ENCODE measurements around the gene APEH.

APEH gene

DNA sequence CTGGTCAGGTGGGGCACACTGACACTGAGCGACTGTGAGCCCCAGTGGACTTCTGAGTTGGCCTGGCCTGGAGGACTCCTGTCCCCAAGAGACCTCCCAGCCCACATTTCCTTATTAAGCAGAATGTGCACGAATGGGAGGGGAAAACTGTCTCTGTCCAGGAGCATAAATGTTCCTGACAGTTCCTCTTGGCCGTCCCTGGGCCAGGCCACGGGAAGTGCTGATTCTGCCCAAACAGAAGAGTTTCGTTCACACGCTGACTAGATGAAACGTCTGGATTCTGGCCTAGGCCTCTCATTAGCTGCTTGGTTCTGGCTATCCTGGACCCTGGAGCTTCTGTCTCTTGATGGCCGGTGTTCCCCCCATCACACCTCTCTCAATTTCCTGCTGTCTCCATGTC is 29.5 kb upstream of the APEH start:
- no peak overlapping the region for H2AFZ ChIP-seq (ENCODE audit: low read length)

DNA sequence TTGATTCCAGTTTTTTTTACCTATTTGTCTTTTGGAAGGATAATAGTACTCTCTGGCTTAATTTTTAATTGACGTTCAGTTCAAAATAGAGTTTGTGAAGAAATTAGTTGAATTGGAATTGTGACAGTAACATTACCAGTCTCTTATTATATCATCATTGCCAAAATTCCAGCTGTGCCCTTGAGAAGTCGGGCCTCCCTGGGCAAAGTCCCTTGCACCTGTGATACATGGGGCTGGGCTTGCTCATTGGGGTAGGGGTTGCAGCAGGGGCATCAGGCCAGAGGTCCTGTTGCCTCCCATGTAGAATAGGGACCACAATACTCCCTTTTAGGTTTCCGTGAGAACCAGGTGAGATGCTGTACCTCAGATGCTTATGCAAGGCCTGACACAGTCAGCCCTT is 27.9 kb upstream of the APEH start:
- H4K20me1 ChIP-seq (ENCODE audit: insufficient read depth, low read length, poor library complexity, severe bottlenecking), result no peaks in the 10 kb centered on the region
- H3K4me1 ChIP-seq (ENCODE audit: insufficient read depth, low read length, poor library complexity, severe bottlenecking), result peaks cover 39% of the 10 kb centered on the region
- H2AFZ ChIP-seq (ENCODE audit: low read length), result no peak overlapping the region
- no peaks in the 10 kb centered on the region for H3K36me3 ChIP-seq (ENCODE audit: insufficient read depth, low read length)
- no peaks in the 10 kb centered on the region for H3K27me3 ChIP-seq (ENCODE audit: insufficient read depth, low read length, poor library complexity, severe bottlenecking)
- H3K79me2 ChIP-seq (ENCODE audit: insufficient read depth, low read length), result no peaks in the 10 kb centered on the region
- no peak overlapping the region for H3K4me2 ChIP-seq (ENCODE audit: low read depth, low read length, poor library complexity, severe bottlenecking)
- no peaks in the 10 kb centered on the region for H3K9me3 ChIP-seq (ENCODE audit: insufficient read depth, low read depth, low read length)
- no peak overlapping the region for H3K4me3 ChIP-seq (ENCODE audit: low read length, poor library complexity, severe bottlenecking)
- no peaks in the 10 kb centered on the region for H3K9me2 ChIP-seq (replicated peaks; ENCODE audit: low read depth, low read length)
- H3F3A ChIP-seq (ENCODE audit: low read depth), result no peaks in the 10 kb centered on the region
- no peak overlapping the region for H3K9ac ChIP-seq (ENCODE audit: low read depth, low read length, poor library complexity, severe bottlenecking)
- TF ChIP-seq, protein P1, sequence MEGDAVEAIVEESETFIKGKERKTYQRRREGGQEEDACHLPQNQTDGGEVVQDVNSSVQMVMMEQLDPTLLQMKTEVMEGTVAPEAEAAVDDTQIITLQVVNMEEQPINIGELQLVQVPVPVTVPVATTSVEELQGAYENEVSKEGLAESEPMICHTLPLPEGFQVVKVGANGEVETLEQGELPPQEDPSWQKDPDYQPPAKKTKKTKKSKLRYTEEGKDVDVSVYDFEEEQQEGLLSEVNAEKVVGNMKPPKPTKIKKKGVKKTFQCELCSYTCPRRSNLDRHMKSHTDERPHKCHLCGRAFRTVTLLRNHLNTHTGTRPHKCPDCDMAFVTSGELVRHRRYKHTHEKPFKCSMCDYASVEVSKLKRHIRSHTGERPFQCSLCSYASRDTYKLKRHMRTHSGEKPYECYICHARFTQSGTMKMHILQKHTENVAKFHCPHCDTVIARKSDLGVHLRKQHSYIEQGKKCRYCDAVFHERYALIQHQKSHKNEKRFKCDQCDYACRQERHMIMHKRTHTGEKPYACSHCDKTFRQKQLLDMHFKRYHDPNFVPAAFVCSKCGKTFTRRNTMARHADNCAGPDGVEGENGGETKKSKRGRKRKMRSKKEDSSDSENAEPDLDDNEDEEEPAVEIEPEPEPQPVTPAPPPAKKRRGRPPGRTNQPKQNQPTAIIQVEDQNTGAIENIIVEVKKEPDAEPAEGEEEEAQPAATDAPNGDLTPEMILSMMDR (conservative IDR thresholded peaks at IDR 0.05; ENCODE audit: low read length), result no peak
- no peak for TF ChIP-seq EZH2phosphoT487 (IDR thresholded peaks at IDR 0.05; ENCODE audit: borderline replicate concordance)

More for the DNA sequence above, 29.5 kb upstream of the APEH start:
- H3K36me3 ChIP-seq (ENCODE audit: insufficient read depth, low read length), result no peaks in the 10 kb centered on the region
- no peaks in the 10 kb centered on the region for H3K27me3 ChIP-seq (ENCODE audit: insufficient read depth, low read length, poor library complexity, severe bottlenecking)
- no peaks in the 10 kb centered on the region for H3K9me2 ChIP-seq (replicated peaks; ENCODE audit: low read depth, low read length)
- H3K79me2 ChIP-seq (ENCODE audit: insufficient read depth, low read length), result no peaks in the 10 kb centered on the region
- H3K4me2 ChIP-seq (ENCODE audit: low read depth, low read length, poor library complexity, severe bottlenecking), result no peak overlapping the region
- peaks cover 27% of the 10 kb centered on the region for H3K4me1 ChIP-seq (ENCODE audit: insufficient read depth, low read length, poor library complexity, severe bottlenecking)
- TF ChIP-seq, protein P1 (conservative IDR thresholded peaks at IDR 0.05; ENCODE audit: low read length), result no peak
- TF ChIP-seq EZH2phosphoT487 (IDR thresholded peaks at IDR 0.05; ENCODE audit: borderline replicate concordance), result no peak
- no peak overlapping the region for H3K4me3 ChIP-seq (ENCODE audit: low read length, poor library complexity, severe bottlenecking)
- H3K9me3 ChIP-seq (ENCODE audit: insufficient read depth, low read depth, low read length), result no peaks in the 10 kb centered on the region
- H3F3A ChIP-seq (ENCODE audit: low read depth), result no peaks in the 10 kb centered on the region
- H3K9ac ChIP-seq (ENCODE audit: low read depth, low read length, poor library complexity, severe bottlenecking), result no peak overlapping the region
- no peaks in the 10 kb centered on the region for H4K20me1 ChIP-seq (ENCODE audit: insufficient read depth, low read length, poor library complexity, severe bottlenecking)

DNA sequence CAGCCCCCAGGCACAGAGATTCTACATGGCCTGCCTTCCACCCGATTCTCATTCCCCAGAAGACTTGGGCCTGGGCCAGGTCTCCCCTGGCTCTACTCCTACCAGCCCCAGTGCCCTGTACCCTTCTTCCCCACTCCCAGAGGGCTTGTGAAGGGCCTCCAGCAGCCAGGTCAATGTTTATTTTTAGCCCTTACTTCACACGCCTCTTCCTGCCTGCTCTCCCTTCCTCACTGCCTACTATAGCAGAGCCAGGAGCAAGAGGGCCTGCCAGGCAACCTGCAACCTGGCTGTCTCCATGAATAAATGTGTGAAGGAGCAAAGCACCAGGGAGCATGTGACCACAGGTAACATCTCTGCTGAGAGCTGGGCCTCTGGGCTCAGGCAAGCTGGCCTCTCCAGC is 26.4 kb upstream of the APEH start:
- peak overlapping the region; percentile 76 for H3K9ac ChIP-seq (ENCODE audit: low read depth, low read length, poor library complexity, severe bottlenecking)
- H3K4me3 ChIP-seq (ENCODE audit: low read length, poor library complexity, severe bottlenecking), result peak overlapping the region; percentile 65
- no peaks in the 10 kb centered on the region for H3F3A ChIP-seq (ENCODE audit: low read depth)
- no peaks in the 10 kb centered on the region for H4K20me1 ChIP-seq (ENCODE audit: insufficient read depth, low read length, poor library complexity, severe bottlenecking)
- no peaks in the 10 kb centered on the region for H3K79me2 ChIP-seq (ENCODE audit: insufficient read depth, low read length)
- no peaks in the 10 kb centered on the region for H3K9me2 ChIP-seq (replicated peaks; ENCODE audit: low read depth, low read length)
- peak overlapping the region; percentile 11; the same call in 1 of the 2 replicates for H2AFZ ChIP-seq (ENCODE audit: low read length)
- H3K4me1 ChIP-seq (ENCODE audit: insufficient read depth, low read length, poor library complexity, severe bottlenecking), result peaks cover 39% of the 10 kb centered on the region
- H3K27me3 ChIP-seq (ENCODE audit: insufficient read depth, low read length, poor library complexity, severe bottlenecking), result no peaks in the 10 kb centered on the region
- H3K9me3 ChIP-seq (ENCODE audit: insufficient read depth, low read depth, low read length), result no peaks in the 10 kb centered on the region
- H3K4me2 ChIP-seq (ENCODE audit: low read depth, low read length, poor library complexity, severe bottlenecking), result peak overlapping the region; percentile 76
- H3K36me3 ChIP-seq (ENCODE audit: insufficient read depth, low read length), result no peaks in the 10 kb centered on the region
- TF ChIP-seq EZH2phosphoT487 (IDR thresholded peaks at IDR 0.05; ENCODE audit: borderline replicate concordance), result no peak
- TF ChIP-seq, protein P1 (conservative IDR thresholded peaks at IDR 0.05; ENCODE audit: low read length), result no peak
